Gastrocnemius medialis (tissue), 4 donors: ENCODE data around the gene NEDD4.

Source experiments
- CTCF ChIP-seq, 5 experiments: fragments of 450-650 bp in 3 of 5; fragments of 200-600 bp in 2 of 5; sonication (generic) in 2 of 5; IDR thresholded peaks in 4 of 5; conservative IDR thresholded peaks in 1 of 5; 1 replicate in 4 of 5; 2 replicates in 1 of 5; pipeline ENCODE4 v1.5.1; 2016 to 2019; ENCODE audit warnings: antibody characterized with exemption in 5 of 5, mild to moderate bottlenecking in 3 of 5, moderate library complexity in 3 of 5
- POLR2A ChIP-seq, 2 donors: fragments of 450-650 bp; IDR thresholded peaks; one replicate each; pipeline ENCODE4 v1.6.1; 2017; ENCODE audit warnings: antibody characterized with exemption in 2 of 2, mild to moderate bottlenecking in 2 of 2, moderate library complexity in 2 of 2

GRCh38 chr15:55999658-56000057 lies 6.2 kb upstream of the NEDD4 start:
- no peak for TF ChIP-seq CTCF (IDR thresholded peaks at IDR 0.05 in 4 of 5, conservative IDR thresholded peaks at IDR 0.05 in 1 of 5)
- TF ChIP-seq POLR2A (IDR thresholded peaks at IDR 0.05): no peak
